H9 (cell line): Measurements from ENCODE around the gene TTC9. TPM values are rescaled to one million over a fixed set of nuclear protein-coding genes. Genes with fewer than 3 reads are reported as not detected.

Source experiments
- DNase-seq: peaks from one replicate; pipeline ENCODE4 v3.0.0-alpha.2; 2017
- H2AFZ ChIP-seq: one replicate; pipeline ENCODE4 v1.6.1; 2013; ENCODE audit warnings: mild to moderate bottlenecking, low read length, control low read depth, moderate library complexity
- H2AK5ac ChIP-seq: 2 replicates; pipeline ENCODE4 v1.6.1; 2013; ENCODE audit warnings: low read length, control low read depth, mixed read lengths; ENCODE audit not compliant: insufficient read length
- H2BK120ac ChIP-seq: one replicate; pipeline ENCODE4 v1.6.1; 2013; ENCODE audit warnings: low read depth, mild to moderate bottlenecking, low read length, control low read depth, inconsistent platforms; ENCODE audit not compliant: poor library complexity, severe bottlenecking
- H2BK12ac ChIP-seq: 2 replicates; pipeline ENCODE4 v1.6.1; 2013; ENCODE audit warnings: low read length, control low read depth, mixed read lengths, low read depth; ENCODE audit not compliant: insufficient read length
- H2BK15ac ChIP-seq: 2 replicates; pipeline ENCODE4 v1.6.1; 2013; ENCODE audit warnings: low read depth, low read length, control low read depth
- H2BK20ac ChIP-seq: one replicate; pipeline ENCODE4 v1.6.1; 2013; ENCODE audit warnings: low read depth, mild to moderate bottlenecking, low read length, control low read depth, inconsistent platforms; ENCODE audit not compliant: poor library complexity, severe bottlenecking
- H2BK5ac ChIP-seq: 2 replicates; pipeline ENCODE4 v1.6.1; 2013; ENCODE audit warnings: low read length, control low read depth, mixed read lengths; ENCODE audit not compliant: insufficient read length
- H3K14ac ChIP-seq: 2 replicates; pipeline ENCODE4 v1.6.1; 2013; ENCODE audit warnings: low read length, control low read depth; ENCODE audit not compliant: insufficient read depth
- H3K18ac ChIP-seq: 2 replicates; pipeline ENCODE4 v1.6.1; 2013; ENCODE audit warnings: low read depth, mild to moderate bottlenecking, mixed read lengths, low read length, control low read depth; ENCODE audit not compliant: insufficient read length
- H3K23ac ChIP-seq: 2 replicates; pipeline ENCODE4 v1.6.1; 2013; ENCODE audit warnings: low read length, control low read depth, mixed read lengths, low read depth; ENCODE audit not compliant: insufficient read length
- H3K23me2 ChIP-seq: 2 replicates; pipeline ENCODE4 v1.6.1; 2013; ENCODE audit warnings: low read depth, mild to moderate bottlenecking, mixed read lengths, low read length, control low read depth; ENCODE audit not compliant: insufficient read length, poor library complexity, severe bottlenecking
- H3K27ac ChIP-seq: 2 replicates; pipeline ENCODE4 v1.5.1; 2013; ENCODE audit warnings: low read length, control low read depth, mixed read lengths, low read depth; ENCODE audit not compliant: insufficient read length
- H3K27me3 ChIP-seq: 2 replicates; pipeline ENCODE4 v1.6.1; 2013; ENCODE audit warnings: low read length, control low read depth, inconsistent platforms; ENCODE audit not compliant: insufficient read depth
- H3K4ac ChIP-seq: 2 replicates; pipeline ENCODE4 v1.6.1; 2013; ENCODE audit warnings: low read depth, mild to moderate bottlenecking, control low read depth, inconsistent platforms, low read length, moderate library complexity
- H3K4me1 ChIP-seq: 2 replicates; pipeline ENCODE4 v1.6.1; 2013; ENCODE audit warnings: low read length, control low read depth, inconsistent platforms; ENCODE audit not compliant: insufficient read depth
- H3K4me2 ChIP-seq: 2 replicates; pipeline ENCODE4 v1.6.1; 2013; ENCODE audit warnings: low read length, control low read depth, mixed read lengths; ENCODE audit not compliant: insufficient read length, insufficient read depth
- H3K56ac ChIP-seq: 2 replicates; pipeline ENCODE4 v1.6.1; 2013; ENCODE audit warnings: low read depth, mild to moderate bottlenecking, mixed read lengths, low read length, control low read depth; ENCODE audit not compliant: insufficient read length
- H3K79me1 ChIP-seq: 2 replicates; pipeline ENCODE4 v1.6.1; 2013; ENCODE audit warnings: low read depth, mild to moderate bottlenecking, moderate library complexity, low read length, control low read depth, inconsistent platforms; ENCODE audit not compliant: insufficient read depth, poor library complexity, severe bottlenecking
- H3K79me2 ChIP-seq: 2 replicates; pipeline ENCODE4 v1.6.1; 2013; ENCODE audit warnings: low read length, control low read depth, inconsistent platforms; ENCODE audit not compliant: insufficient read depth
- H3K9ac ChIP-seq: 2 replicates; pipeline ENCODE4 v1.6.1; 2013; ENCODE audit warnings: low read length, control low read depth, mixed read lengths; ENCODE audit not compliant: insufficient read length; ENCODE audit errors: extremely low read depth
- H3K9me3 ChIP-seq: one replicate; pipeline ENCODE4 v1.6.1; 2013; ENCODE audit warnings: low read depth, low read length, inconsistent platforms; ENCODE audit not compliant: control insufficient read depth
- H3T11ph ChIP-seq: one replicate; pipeline ENCODE4 v1.6.1; 2013; ENCODE audit warnings: mild to moderate bottlenecking, low read length, control low read depth, inconsistent platforms
- H4K20me1 ChIP-seq: one replicate; pipeline ENCODE4 v1.6.1; 2013; ENCODE audit not compliant: control insufficient read depth, insufficient read length, insufficient read depth
- H4K5ac ChIP-seq: 2 replicates; pipeline ENCODE4 v1.6.1; 2013; ENCODE audit warnings: low read depth, mild to moderate bottlenecking, mixed read lengths, low read length, control low read depth; ENCODE audit not compliant: insufficient read length
- H4K8ac ChIP-seq: replicated peaks from 2 replicates; pipeline ENCODE4 v1.6.1; 2013; ENCODE audit warnings: low read length, control low read depth, mixed read lengths, low read depth; ENCODE audit not compliant: insufficient read length
- H4K91ac ChIP-seq: 2 replicates; pipeline ENCODE4 v1.6.1; 2013; ENCODE audit warnings: low read depth, mild to moderate bottlenecking, moderate library complexity, mixed read lengths, low read length, control low read depth; ENCODE audit not compliant: insufficient read length
- H3K27ac Mint-ChIP-seq, 3 experiments: 2 replicates in 2 of 3; 3 replicates in 1 of 3; pipeline ENCODE4 v1.8.0; 2020 to 2021; ENCODE audit warnings: mixed read lengths in 3 of 3, mild to moderate bottlenecking in 1 of 3, moderate library complexity in 1 of 3
- H3K27me3 Mint-ChIP-seq: 2 replicates; pipeline ENCODE4 v1.8.0; 2021; ENCODE audit warnings: low read depth, mild to moderate bottlenecking, moderate library complexity, mixed read lengths
- H3K36me3 Mint-ChIP-seq, 3 experiments: 2 replicates in 2 of 3; 3 replicates in 1 of 3; pipeline ENCODE4 v1.8.0; 2020 to 2021; ENCODE audit warnings: low read depth in 3 of 3, mixed read lengths in 3 of 3; ENCODE audit not compliant: insufficient read depth in 1 of 3
- H3K4me1 Mint-ChIP-seq, 2 experiments: 2 replicates each; pipeline ENCODE4 v1.8.0; 2020; ENCODE audit warnings: mixed read lengths in 2 of 2
- H3K4me3 Mint-ChIP-seq, 2 experiments: 2 replicates in 1 of 2; 3 replicates in 1 of 2; pipeline ENCODE4 v1.8.0; 2020 to 2021; ENCODE audit warnings: mild to moderate bottlenecking in 2 of 2, mixed read lengths in 2 of 2, moderate library complexity in 1 of 2
- H3K9me3 Mint-ChIP-seq, 2 experiments: 2 replicates in 1 of 2; 3 replicates in 1 of 2; pipeline ENCODE4 v1.8.0; 2020; ENCODE audit warnings: mild to moderate bottlenecking in 2 of 2, mixed read lengths in 2 of 2, moderate library complexity in 1 of 2
- total RNA-seq: library from RNA; stranded (reverse); gene quantifications from 2 replicates; pipeline ENCODE4 v1.2.1, GENCODE V29; 2021
- TF ChIP-seq, protein P1 (sequence below): fragments of 200-600 bp; sonication (generic); conservative IDR thresholded peaks from 3 replicates; pipeline ENCODE4 v1.8.0; 2021; ENCODE audit warnings: antibody characterized with exemption, mild to moderate bottlenecking

Gene TTC9
- total RNA-seq, 1 experiment from 2014 or later, result 17.4 TPM

DNA sequence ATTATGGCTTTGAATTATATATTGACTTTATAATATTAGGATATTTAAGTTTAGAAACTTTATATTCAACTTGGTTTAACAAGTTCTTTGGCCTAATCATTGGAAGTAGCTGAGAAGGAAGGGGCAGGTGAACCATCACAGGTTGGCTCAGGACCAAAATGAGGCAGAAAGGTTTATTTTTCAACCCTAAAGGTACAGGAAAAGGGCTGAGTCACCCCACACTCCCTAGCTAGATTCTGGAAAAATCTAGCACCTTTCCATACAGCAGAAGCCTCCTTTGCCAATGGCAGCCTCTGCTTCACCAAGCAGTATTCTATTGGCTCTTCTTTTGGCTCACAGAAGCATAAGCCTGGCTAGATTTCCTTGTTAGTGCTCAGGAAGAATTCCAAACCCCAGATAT, 22.0 kb upstream of the TTC9 start:
- no peak overlapping the region for H2BK5ac ChIP-seq
- H2BK20ac ChIP-seq, result no peak overlapping the region
- no peak for DNase-seq
- H4K5ac ChIP-seq, result no peak overlapping the region
- H2BK12ac ChIP-seq, result no peak overlapping the region
- no peaks in the 10 kb centered on the region for H3K79me2 ChIP-seq
- no peak overlapping the region for H2BK15ac ChIP-seq
- H3K27ac ChIP-seq, result no peak overlapping the region
- no peak overlapping the region for H3K23ac ChIP-seq
- H3K14ac ChIP-seq, result no peak overlapping the region
- no peak overlapping the region for H4K91ac ChIP-seq
- no peak overlapping the region for H2AFZ ChIP-seq
- no peaks in the 10 kb centered on the region for H3K9me3 ChIP-seq
- no peaks in the 10 kb centered on the region for H3K23me2 ChIP-seq
- no peak overlapping the region for H3K18ac ChIP-seq
- no peak overlapping the region for H2BK120ac ChIP-seq
- Mint-ChIP-seq H3K27me3 (no peaks in the 10 kb centered on the region), H3K27ac (no peak overlapping the region), H3K4me1 (peaks cover 0 to 7% of the 10 kb centered on the region in 2 experiments; a peak in 2 of 4 replicates), H3K36me3 (peaks cover 0 to 11% (median 0%) of the 10 kb centered on the region in 3 experiments; a peak in 5 of 7 replicates), H3K4me3 (no peak overlapping the region), H3K9me3 (peaks cover 13 to 15% of the 10 kb centered on the region in 2 experiments; a peak in 4 of 5 replicates)
- H3K79me1 ChIP-seq, result no peaks in the 10 kb centered on the region
- no peak overlapping the region for H3K4me2 ChIP-seq
- no peak overlapping the region for H3K4ac ChIP-seq
- no peaks in the 10 kb centered on the region for H4K20me1 ChIP-seq
- no peaks in the 10 kb centered on the region for H3K27me3 ChIP-seq
- no peak overlapping the region for H3K56ac ChIP-seq
- no peak overlapping the region for H4K8ac ChIP-seq
- H3T11ph ChIP-seq, result no peak overlapping the region
- H2AK5ac ChIP-seq, result no peak overlapping the region
- no peak overlapping the region for H3K9ac ChIP-seq
- H3K4me1 ChIP-seq, result no peaks in the 10 kb centered on the region; the same call in 1 of the 2 replicates
- TF ChIP-seq, protein P1, sequence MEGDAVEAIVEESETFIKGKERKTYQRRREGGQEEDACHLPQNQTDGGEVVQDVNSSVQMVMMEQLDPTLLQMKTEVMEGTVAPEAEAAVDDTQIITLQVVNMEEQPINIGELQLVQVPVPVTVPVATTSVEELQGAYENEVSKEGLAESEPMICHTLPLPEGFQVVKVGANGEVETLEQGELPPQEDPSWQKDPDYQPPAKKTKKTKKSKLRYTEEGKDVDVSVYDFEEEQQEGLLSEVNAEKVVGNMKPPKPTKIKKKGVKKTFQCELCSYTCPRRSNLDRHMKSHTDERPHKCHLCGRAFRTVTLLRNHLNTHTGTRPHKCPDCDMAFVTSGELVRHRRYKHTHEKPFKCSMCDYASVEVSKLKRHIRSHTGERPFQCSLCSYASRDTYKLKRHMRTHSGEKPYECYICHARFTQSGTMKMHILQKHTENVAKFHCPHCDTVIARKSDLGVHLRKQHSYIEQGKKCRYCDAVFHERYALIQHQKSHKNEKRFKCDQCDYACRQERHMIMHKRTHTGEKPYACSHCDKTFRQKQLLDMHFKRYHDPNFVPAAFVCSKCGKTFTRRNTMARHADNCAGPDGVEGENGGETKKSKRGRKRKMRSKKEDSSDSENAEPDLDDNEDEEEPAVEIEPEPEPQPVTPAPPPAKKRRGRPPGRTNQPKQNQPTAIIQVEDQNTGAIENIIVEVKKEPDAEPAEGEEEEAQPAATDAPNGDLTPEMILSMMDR, result no peak
